A673 (cell line): Measurements from ENCODE around the gene CEBPZ. TPM values are rescaled to one million over a fixed set of nuclear protein-coding genes. Genes with fewer than 3 reads are reported as not detected.
"Not testable (repeated sequence)": the region's sequence is repeated elsewhere in the genome, so short reads cannot be mapped to it uniquely, and the experiment has no call there.

Experiments
- BruUV-seq: library from RNA; stranded (reverse); fragments of 400-500 nt; replicated peaks from 2 replicates; lab custom pipeline; 2021; lab: Mats Ljungman, UMichigan
- CTCF ChIA-PET: fragments of 300-600 bp; sonication (Branson Sonifier 250); formaldehyde crosslinking; loops from one replicate; lab custom pipeline; 2022; ENCODE audit warnings: antibody characterized with exemption; lab: Charles Lee
- POLR2A ChIA-PET: fragments of 300-600 bp; sonication (Branson Sonifier 250); formaldehyde crosslinking; loops from one replicate; lab custom pipeline; 2022; ENCODE audit warnings: antibody characterized with exemption; ENCODE audit not compliant: low non-redundant PET; lab: Charles Lee
- DNase-seq: peaks from one replicate; pipeline ENCODE4 v3.0.0-alpha.2; 2015; ENCODE audit warnings: low spot score
- H3K27ac ChIP-seq: fragments of 200-600 bp; sonication (generic); 2 replicates; pipeline ENCODE4 v1.5.1; 2016; ENCODE audit warnings: mixed run types, low read depth, mild to moderate bottlenecking, mixed read lengths, antibody characterized with exemption, low read length; ENCODE audit not compliant: poor library complexity, severe bottlenecking
- H3K27me3 ChIP-seq: fragments of 200-600 bp; sonication (generic); replicated peaks from 2 replicates; pipeline ENCODE4 v1.6.1; 2017; ENCODE audit warnings: mixed run types, low read depth, mild to moderate bottlenecking, mixed read lengths, antibody characterized with exemption, low read length; ENCODE audit not compliant: insufficient read depth, poor library complexity
- H3K36me3 ChIP-seq: fragments of 200-600 bp; sonication (generic); 2 replicates; pipeline ENCODE4 v1.6.1; 2016; ENCODE audit warnings: mixed run types, mild to moderate bottlenecking, mixed read lengths, antibody characterized with exemption, low read length; ENCODE audit not compliant: insufficient read depth, poor library complexity, severe bottlenecking
- H3K4me1 ChIP-seq: fragments of 200-600 bp; sonication (generic); 2 replicates; pipeline ENCODE4 v1.6.1; 2017; ENCODE audit warnings: mixed run types, mild to moderate bottlenecking, mixed read lengths, antibody characterized with exemption, low read length; ENCODE audit not compliant: insufficient read depth, poor library complexity, severe bottlenecking
- H3K4me3 ChIP-seq: fragments of 200-600 bp; sonication (generic); 2 replicates; pipeline ENCODE4 v1.5.1; 2016; ENCODE audit warnings: low read depth, mixed run types, mild to moderate bottlenecking, mixed read lengths, low read length; ENCODE audit not compliant: poor library complexity, severe bottlenecking
- H3K9me3 ChIP-seq: fragments of 200-600 bp; sonication (generic); 2 replicates; pipeline ENCODE4 v1.6.1; 2016; ENCODE audit warnings: mixed run types, low read depth, mild to moderate bottlenecking, mixed read lengths, antibody characterized with exemption, low read length; ENCODE audit not compliant: poor library complexity, severe bottlenecking
- CTCF ChIP-seq: fragments of 300-800, 200-600 bp; sonication (generic); conservative IDR thresholded peaks from 2 replicates; pipeline ENCODE4 v1.5.1; 2017; ENCODE audit warnings: low read depth, mild to moderate bottlenecking, antibody characterized with exemption, low read length, moderate library complexity, mixed read lengths
- EZH2 ChIP-seq: fragments of 200-600 bp; sonication (generic); IDR thresholded peaks from 2 replicates; pipeline ENCODE4 v1.6.1; 2017; ENCODE audit warnings: borderline replicate concordance, low read depth, mild to moderate bottlenecking, mixed read lengths, antibody characterized with exemption, low read length; ENCODE audit not compliant: poor library complexity, severe bottlenecking
- intact Hi-C: fragments of 100-400 bp; cut with micrococcal nuclease; formaldehyde crosslinking; loops from one replicate; pipeline ENCODE4 v1.10.0; 2022; ENCODE audit not compliant: unreplicated experiment
- total RNA-seq: library from RNA; stranded (reverse); gene quantifications from 2 replicates; pipeline ENCODE4 v1.2.3, GENCODE V29; 2021

CEBPZ gene
- total RNA-seq, 1 experiment from 2014 or later, result 98.9 TPM

- no peak overlapping the region for H3K27ac ChIP-seq
- peaks cover 27% of the 10 kb centered on the region for H3K36me3 ChIP-seq
- H3K4me3 ChIP-seq, result no peak overlapping the region
- H3K4me1 ChIP-seq, result peaks cover 4% of the 10 kb centered on the region
- peaks cover 8% of the 10 kb centered on the region for H3K9me3 ChIP-seq
- intact Hi-C loops, result no loop called here
- BruUV-seq, result no TSS peak
- TF ChIP-seq EZH2 (no peak), CTCF (no peak)
- ChIA-PET POLR2A (no interaction called here), CTCF (no interaction called here)
- no peak for DNase-seq
- H3K27me3 ChIP-seq, result no peaks in the 10 kb centered on the region
Observed at GRCh38 chr2:37198681-37199065, 32.7 kb downstream of the CEBPZ start.

GRCh38 chr2:37196320-37197195, 34.8 kb downstream of the CEBPZ start, which contains the start of gene CEBPZOS:
CEBPZOS (plus strand) TSS chr2:37196496; CDS start chr2:37199705, 3,209 bp downstream.
- no TSS peak for BruUV-seq
- peaks cover 4% of the 10 kb centered on the region for H3K4me1 ChIP-seq
- ChIA-PET POLR2A (no interaction called here), CTCF (no interaction called here)
- TF ChIP-seq CTCF (no peak), EZH2 (no peak)
- no peaks in the 10 kb centered on the region for H3K9me3 ChIP-seq
- peak within 1 kb of the TSS; percentile 77 for H3K4me3 ChIP-seq
- DNase-seq, result peak; percentile 81
- H3K27ac ChIP-seq, result peak within 1 kb of the TSS; percentile 85
- intact Hi-C loops, result no loop called here
- H3K27me3 ChIP-seq, result no peaks in the 10 kb centered on the region
- H3K36me3 ChIP-seq, result peaks cover 7% of the 10 kb centered on the region

- intact Hi-C loops, BruUV-seq, POLR2A ChIA-PET, H3K9me3 ChIP-seq, H3K27me3 ChIP-seq, H3K4me1 ChIP-seq, CTCF ChIA-PET, H3K36me3 ChIP-seq, DNase-seq: not testable (repeated sequence)
- Histone ChIP-seq H3K4me3 (peak overlapping the region; percentile 77), H3K27ac (peak overlapping the region; percentile 85)
Observed at GRCh38 chr2:37195862-37196319, 35.5 kb downstream of the CEBPZ start.
